GM23248 (cell line): ENCODE measurements around the gene ETV1. TPM values are rescaled to one million over a fixed set of nuclear protein-coding genes. Genes with fewer than 3 reads are reported as not detected.

Experiments used
- DNase-seq: peaks from one replicate; pipeline ENCODE4 v3.0.0-alpha.2; 2015
- H2AFZ ChIP-seq: fragments of 200-600 bp; sonication (generic); 2 replicates; pipeline ENCODE4 v1.6.1; 2016; ENCODE audit warnings: antibody characterized with exemption
- H3F3A ChIP-seq: fragments of 200-600 bp; sonication (generic); 2 replicates; pipeline ENCODE4 v1.6.1; 2016; ENCODE audit warnings: mild to moderate bottlenecking, antibody characterized with exemption, mixed run types; ENCODE audit not compliant: insufficient read depth
- H3K27ac ChIP-seq: fragments of 200-600 bp; sonication (generic); 2 replicates; pipeline ENCODE4 v1.5.1; 2016; ENCODE audit warnings: mild to moderate bottlenecking
- H3K27me3 ChIP-seq: fragments of 200-600 bp; sonication (generic); replicated peaks from 2 replicates; pipeline ENCODE4 v1.6.1; 2016; ENCODE audit warnings: mild to moderate bottlenecking; ENCODE audit not compliant: insufficient read depth
- H3K36me3 ChIP-seq: fragments of 200-600 bp; sonication (generic); 2 replicates; pipeline ENCODE4 v1.6.1; 2016; ENCODE audit warnings: low read depth, mild to moderate bottlenecking
- H3K4me1 ChIP-seq: fragments of 200-600 bp; sonication (generic); 2 replicates; pipeline ENCODE4 v1.6.1; 2016; ENCODE audit warnings: mild to moderate bottlenecking; ENCODE audit not compliant: insufficient read depth
- H3K4me2 ChIP-seq: fragments of 200-600 bp; sonication (generic); one replicate; pipeline ENCODE4 v1.6.1; 2016; ENCODE audit warnings: mild to moderate bottlenecking; ENCODE audit not compliant: unreplicated experiment
- H3K4me3 ChIP-seq: fragments of 200-600 bp; sonication (generic); 2 replicates; pipeline ENCODE4 v1.5.1; 2016; ENCODE audit warnings: mild to moderate bottlenecking
- H3K79me2 ChIP-seq: fragments of 200-600 bp; sonication (generic); 2 replicates; pipeline ENCODE4 v1.6.1; 2016; ENCODE audit warnings: mild to moderate bottlenecking; ENCODE audit not compliant: insufficient read depth
- H3K9ac ChIP-seq: fragments of 200-600 bp; sonication (generic); 2 replicates; pipeline ENCODE4 v1.6.1; 2016; ENCODE audit warnings: mild to moderate bottlenecking
- H3K9me2 ChIP-seq: fragments of 200-600 bp; sonication (generic); 2 replicates; pipeline ENCODE4 v1.6.1; 2016; ENCODE audit warnings: mixed run types, mild to moderate bottlenecking, moderate library complexity; ENCODE audit not compliant: insufficient read depth
- H3K9me3 ChIP-seq: fragments of 200-600 bp; sonication (generic); one replicate; pipeline ENCODE4 v1.6.1; 2017; ENCODE audit warnings: low read depth
- H4K20me1 ChIP-seq: fragments of 200-600 bp; sonication (generic); 2 replicates; pipeline ENCODE4 v1.6.0; 2016; ENCODE audit not compliant: insufficient read depth
- EZH2 ChIP-seq: fragments of 200-600 bp; sonication (generic); IDR thresholded peaks from 2 replicates; pipeline ENCODE4 v1.6.1; 2018; ENCODE audit warnings: antibody characterized with exemption, mild to moderate bottlenecking; ENCODE audit not compliant: insufficient read depth, poor library complexity, severe bottlenecking
- EZH2phosphoT487 ChIP-seq: fragments of 200-600 bp; sonication (generic); IDR thresholded peaks from 2 replicates; pipeline ENCODE4 v1.6.1; 2018; ENCODE audit warnings: antibody characterized with exemption, moderate library complexity, mild to moderate bottlenecking, low read depth; ENCODE audit not compliant: insufficient read depth
- WGBS, 2 experiments: methylation state at CpG; one replicate each; pipeline ENCODE4 v1.1.6; 2015 to 2017; ENCODE audit warnings: low lambda C conversion rate in 2 of 2, low coverage in 1 of 2; ENCODE audit errors: missing lambda C conversion rate in 2 of 2; 5-methylcytosine and 5-hydroxymethylcytosine counted together
- in situ Hi-C: fragments of 300-500 bp; cut with MboI; formaldehyde crosslinking; loops from 2 replicates; pipeline ENCODE4 v1.15.0; 2020
- polyA plus RNA-seq: library from polyadenylated mRNA; unstranded; fragments of >200 nt; fragmentation: Nextera tagmentation; extraction: Ambion mirVana; gene quantifications from 2 replicates; pipeline ENCODE4 v1.2.1, GENCODE V29; 2016
- total RNA-seq: library from RNA; depleted of rRNA; stranded (reverse); fragments of >200 nt; shearing (Covaris generic); gene quantifications from 2 replicates; pipeline ENCODE4 v1.2.3, GENCODE V29; 2014

Gene ETV1
- total and polyA plus RNA-seq, 2 experiments from 2014 or later = 13.7 to 17.1 TPM

DNA sequence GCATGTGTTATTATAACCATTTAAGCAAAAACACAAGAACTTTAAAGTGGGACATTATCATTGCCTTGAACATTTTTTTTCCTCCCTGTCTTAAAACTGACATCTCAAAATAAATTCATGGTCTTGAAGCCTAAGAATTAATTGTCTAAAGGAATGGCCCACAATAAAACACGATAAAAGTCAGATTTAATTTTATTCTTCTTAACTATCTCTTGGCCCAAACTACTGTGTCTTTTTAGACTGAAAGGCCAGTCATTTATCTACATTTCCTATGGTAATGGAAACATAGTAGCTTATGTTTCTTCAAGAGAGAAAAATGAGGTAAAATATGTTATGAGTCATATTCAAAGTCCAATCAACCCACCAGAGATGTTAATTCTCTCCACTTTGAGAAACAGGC is 24.4 kb upstream of the ETV1 start:
- Histone ChIP-seq H3F3A (peaks cover 9% of the 10 kb centered on the region; the same call in 1 of the 2 replicates), H3K79me2 (no peaks in the 10 kb centered on the region), H3K4me2 (no peak overlapping the region), H3K9me2 (no peaks in the 10 kb centered on the region), H3K9me3 (no peaks in the 10 kb centered on the region), H3K9ac (no peak overlapping the region), H3K27ac (no peak overlapping the region), H3K4me3 (no peak overlapping the region), H3K36me3 (no peaks in the 10 kb centered on the region), H3K27me3 (no peaks in the 10 kb centered on the region), H3K4me1 (peaks cover 13% of the 10 kb centered on the region; the same call in 1 of the 2 replicates), H2AFZ (no peak overlapping the region), H4K20me1 (no peaks in the 10 kb centered on the region)
- no peak for TF ChIP-seq EZH2phosphoT487
- TF ChIP-seq EZH2 = no peak
- DNase-seq = no peak
- WGBS, 2 experiments = 50 to 60% methylated on average over 1 of the region's 1 CpG
- in situ Hi-C loops = no loop called here

GRCh38 chr7:14009453-14010418 is 20.3 kb upstream of the ETV1 start:
- Histone ChIP-seq H3K36me3 (no peaks in the 10 kb centered on the region), H3K9me2 (no peaks in the 10 kb centered on the region), H3K79me2 (no peaks in the 10 kb centered on the region), H3K4me3 (no peak overlapping the region), H3F3A (no peaks in the 10 kb centered on the region), H3K4me2 (peak overlapping the region; percentile 14), H3K9ac (no peak overlapping the region), H2AFZ (peak overlapping the region; percentile 58), H3K4me1 (no peaks in the 10 kb centered on the region), H4K20me1 (no peaks in the 10 kb centered on the region), H3K27me3 (no peaks in the 10 kb centered on the region), H3K27ac (no peak overlapping the region), H3K9me3 (no peaks in the 10 kb centered on the region)
- DNase-seq = no peak
- TF ChIP-seq EZH2 (no peak), EZH2phosphoT487 (no peak)
- WGBS, 2 experiments = 87 to 90% methylated on average over 10 of the region's 10 CpGs
- in situ Hi-C loops = no loop called here

- no peak overlapping the region for H3K27ac ChIP-seq
- in situ Hi-C loops = no loop called here
- WGBS, 2 experiments = 44 to 49% methylated on average over 3 of the region's 3 CpGs
Measured at GRCh38 chr7:14001139-14001538, 11.7 kb upstream of the ETV1 start.

GRCh38 chr7:14000247-14000646 is 10.8 kb upstream of the ETV1 start:
- no peaks in the 10 kb centered on the region for H3K27me3 ChIP-seq
- 49 to 50% methylated on average over 1 of the region's 1 CpG for WGBS, 2 experiments
- H3K36me3 ChIP-seq = no peaks in the 10 kb centered on the region
- H3K4me1 ChIP-seq = no peaks in the 10 kb centered on the region
- no peaks in the 10 kb centered on the region for H3K79me2 ChIP-seq
- H3K9ac ChIP-seq = no peak overlapping the region
- H3F3A ChIP-seq = no peaks in the 10 kb centered on the region
- peak; percentile 21 for DNase-seq
- no peaks in the 10 kb centered on the region; the same call in 1 of the 2 replicates for H3K9me2 ChIP-seq
- H3K9me3 ChIP-seq = no peaks in the 10 kb centered on the region
- no peak for TF ChIP-seq EZH2phosphoT487
- no peak for TF ChIP-seq EZH2
- in situ Hi-C loops = no loop called here
- H3K4me2 ChIP-seq = no peak overlapping the region
- H3K27ac ChIP-seq = no peak overlapping the region
- no peak overlapping the region for H3K4me3 ChIP-seq
- H4K20me1 ChIP-seq = no peaks in the 10 kb centered on the region
- no peak overlapping the region for H2AFZ ChIP-seq

More at GRCh38 chr7:14001139-14001538, 11.7 kb upstream of the ETV1 start:
- no peaks in the 10 kb centered on the region for H4K20me1 ChIP-seq
- H3F3A ChIP-seq = no peaks in the 10 kb centered on the region
- no peak overlapping the region for H3K9ac ChIP-seq
- no peaks in the 10 kb centered on the region for H3K36me3 ChIP-seq
- no peak for TF ChIP-seq EZH2
- no peak for TF ChIP-seq EZH2phosphoT487
- DNase-seq = no peak
- no peak overlapping the region; the same call in 1 of the 2 replicates for H2AFZ ChIP-seq
- no peaks in the 10 kb centered on the region for H3K27me3 ChIP-seq
- H3K9me3 ChIP-seq = no peaks in the 10 kb centered on the region
- H3K4me2 ChIP-seq = no peak overlapping the region
- H3K9me2 ChIP-seq = no peaks in the 10 kb centered on the region; the same call in 1 of the 2 replicates
- H3K4me3 ChIP-seq = no peak overlapping the region
- H3K4me1 ChIP-seq = no peaks in the 10 kb centered on the region
- H3K79me2 ChIP-seq = no peaks in the 10 kb centered on the region
